GM12878 (cell line): ENCODE data around the gene MBOAT1. TPM values are rescaled to one million over a fixed set of nuclear protein-coding genes. Genes with fewer than 3 reads are reported as not detected.

ENCODE experiments used
- ATAC-seq: fragments of 200-7000 bp; cut with Tn5 transposase; 3 replicates; pipeline ENCODE4 v1.9.1; 2020; ENCODE audit warnings: mild to moderate bottlenecking, moderate library complexity
- BruUV-seq: library from RNA; stranded (reverse); fragments of 400-500 nt; replicated peaks from 2 replicates; lab custom pipeline; 2021; lab: Mats Ljungman, UMichigan
- CTCF ChIA-PET: fragments of 300-600 bp; sonication (Branson Sonifier 250); formaldehyde crosslinking; extraction: SDS; loops from one replicate; lab custom pipeline; 2021; ENCODE audit warnings: inconsistent platforms; lab: Yijun Ruan, JAX
- POLR2A ChIA-PET: fragments of 350-600 bp; formaldehyde crosslinking; extraction: SDS; loops from one replicate; lab custom pipeline; 2021; ENCODE audit warnings: inconsistent platforms; lab: Charles Lee
- RAD21 ChIA-PET: fragments of 300-600 bp; sonication (Branson Sonifier 250); formaldehyde crosslinking; loops from one replicate; lab custom pipeline; 2023; ENCODE audit warnings: antibody characterized with exemption; ENCODE audit not compliant: unreplicated experiment; lab: Charles Lee
- SMC1A ChIA-PET: fragments of 300-600 bp; sonication (Branson Sonifier 250); formaldehyde crosslinking; loops from one replicate; lab custom pipeline; 2023; ENCODE audit not compliant: unreplicated experiment, uncharacterized antibody; lab: Charles Lee
- DNase-seq: peaks from one replicate; pipeline ENCODE4 v3.0.0-alpha.2; 2011; ENCODE audit warnings: low read depth, low spot score
- FAIRE-seq: peaks from 3 replicates; lab custom pipeline; 2011; peaks lifted over from hg19 to GRCh38; lab: Jason Lieb, UNC
- H2AFZ ChIP-seq: 2 replicates; pipeline ENCODE4 v1.6.0; 2011; ENCODE audit warnings: low read depth, low read length, control low read depth; ENCODE audit not compliant: control insufficient read depth
- H3K27ac ChIP-seq: 2 replicates; pipeline ENCODE4 v1.5.1; 2011; ENCODE audit warnings: control low read depth; ENCODE audit not compliant: control insufficient read depth, insufficient read depth
- H3K27me3 ChIP-seq, 2 experiments: replicated peaks in 1 of 2; 2 replicates each; pipeline versions ENCODE4 v1.6.0 to v1.6.1; 2011; ENCODE audit warnings: low read length in 1 of 2; ENCODE audit not compliant: control insufficient read depth in 2 of 2, insufficient read depth in 2 of 2
- H3K36me3 ChIP-seq, 2 experiments: 2 replicates each; pipeline ENCODE4 v1.5.1; 2011; ENCODE audit warnings: low read length in 1 of 2; ENCODE audit not compliant: control insufficient read depth in 2 of 2, insufficient read depth in 2 of 2
- H3K4me1 ChIP-seq: 2 replicates; pipeline ENCODE4 v1.6.1; 2011; ENCODE audit warnings: mild to moderate bottlenecking, low read length, moderate library complexity, mixed read lengths; ENCODE audit not compliant: control insufficient read depth, insufficient read depth
- H3K4me2 ChIP-seq: 2 replicates; pipeline ENCODE4 v1.6.0; 2011; ENCODE audit warnings: control low read depth; ENCODE audit not compliant: control insufficient read depth, insufficient read depth
- H3K4me3 ChIP-seq: fragments of 200-600 bp; sonication (generic); 2 replicates; pipeline ENCODE4 v1.5.1; 2016
- H3K79me2 ChIP-seq: 2 replicates; pipeline ENCODE4 v1.6.0; 2011; ENCODE audit warnings: low read length; ENCODE audit not compliant: control insufficient read depth, insufficient read depth
- H3K9ac ChIP-seq: 2 replicates; pipeline ENCODE4 v1.8.0; 2011; ENCODE audit warnings: low read length, control low read depth, mixed read lengths; ENCODE audit not compliant: control insufficient read depth, insufficient read depth
- H3K9me3 ChIP-seq: replicated peaks from 3 replicates; pipeline ENCODE4 v1.5.1; 2011; ENCODE audit warnings: mild to moderate bottlenecking, low read length; ENCODE audit not compliant: control insufficient read depth, insufficient read depth
- H4K20me1 ChIP-seq: 2 replicates; pipeline ENCODE4 v1.6.0; 2011; ENCODE audit not compliant: control insufficient read depth, insufficient read depth
- CBFB ChIP-seq: IDR thresholded peaks from 2 replicates; pipeline ENCODE4 v1.6.1; 2016; ENCODE audit warnings: antibody characterized with exemption, low read depth
- EED ChIP-seq: sonication (generic); IDR thresholded peaks from 2 replicates; pipeline ENCODE4 v1.6.1; 2016; ENCODE audit warnings: antibody characterized with exemption, low read depth
- JUNB ChIP-seq: IDR thresholded peaks from 2 replicates; pipeline ENCODE4 v1.6.1; 2016; ENCODE audit warnings: antibody characterized with exemption, mild to moderate bottlenecking
- KAT2A ChIP-seq: conservative IDR thresholded peaks from 2 replicates; pipeline ENCODE4 v1.6.1; 2011; ENCODE audit warnings: low read depth, low read length; ENCODE audit not compliant: control insufficient read depth
- KDM1A ChIP-seq: fragments of 200-600 bp; sonication (generic); IDR thresholded peaks from 2 replicates; pipeline ENCODE4 v1.6.1; 2016; ENCODE audit warnings: borderline replicate concordance
- MTA2 ChIP-seq: fragments of 450-650 bp; IDR thresholded peaks from 2 replicates; pipeline ENCODE4 v1.6.1; 2016; ENCODE audit warnings: low read depth, mild to moderate bottlenecking, moderate library complexity
- RUNX3 ChIP-seq: IDR thresholded peaks from 2 replicates; pipeline ENCODE4 v1.6.1; 2012; ENCODE audit warnings: low read length, inconsistent platforms
- TAF1 ChIP-seq: IDR thresholded peaks from 2 replicates; pipeline ENCODE4 v1.6.1; 2011; ENCODE audit warnings: mild to moderate bottlenecking, low read depth, low read length, borderline replicate concordance
- TCF3 ChIP-seq: IDR thresholded peaks from 2 replicates; pipeline ENCODE4 v1.6.1; 2012; ENCODE audit warnings: low read depth, mild to moderate bottlenecking, low read length, borderline replicate concordance; ENCODE audit not compliant: insufficient read depth
- WRNIP1 ChIP-seq: IDR thresholded peaks from 2 replicates; pipeline ENCODE4 v1.6.1; 2011; ENCODE audit warnings: low read depth, low read length, improper control_type of control experiment, borderline replicate concordance
- YY1 ChIP-seq: IDR thresholded peaks from 2 replicates; pipeline ENCODE4 v1.6.1; 2011; ENCODE audit warnings: low read depth, mild to moderate bottlenecking, low read length
- ZBTB40 ChIP-seq: fragments of 450-650 bp; IDR thresholded peaks from 2 replicates; pipeline ENCODE4 v1.6.1; 2016; ENCODE audit warnings: mild to moderate bottlenecking, moderate library complexity, borderline replicate concordance
- ZNF274 ChIP-seq: IDR thresholded peaks from one replicate; pipeline ENCODE4 v1.8.0; 2011; ENCODE audit not compliant: insufficient read length, insufficient read depth
- ZZZ3 ChIP-seq: IDR thresholded peaks from 2 replicates; pipeline ENCODE4 v1.6.1; 2011; ENCODE audit warnings: low read depth; ENCODE audit not compliant: control insufficient read depth, insufficient read length
- WGBS: methylation state at CpG from one replicate; pipeline ENCODE4 v1.1.6; 2016; ENCODE audit warnings: low lambda C conversion rate; ENCODE audit not compliant: insufficient replicate concordance, insufficient coverage; ENCODE audit errors: missing lambda C conversion rate; 5-methylcytosine and 5-hydroxymethylcytosine counted together
- in situ Hi-C: fragments of 300-500 bp; cut with MboI; formaldehyde crosslinking; loops from 9 replicates; pipeline ENCODE4 v1.14.3; 2018; ENCODE audit warnings: mixed read lengths
- intact Hi-C: fragments of 100-400 bp; cut with micrococcal nuclease; formaldehyde crosslinking; loops from one replicate; pipeline ENCODE4 v1.14.2; 2022; ENCODE audit not compliant: unreplicated experiment
- polyA plus RNA-seq, 11 experiments: library from polyadenylated mRNA; depleted of rRNA in 4 of 11; unstranded in 6 of 11; stranded (reverse) in 5 of 11; fragments of >200 nt; fragmentation: Nextera tagmentation in 4 of 11; fragmentation: Illumina TruSeq in 1 of 11; extraction: Ambion mirVana in 4 of 11; extraction: Trizol in 1 of 11; gene quantifications; 1 replicate in 1 of 11; 2 replicates in 10 of 11; pipeline versions ENCODE4 v1.2.1 to v1.2.3, GENCODE V29; 2011 to 2016; ENCODE audit warnings: inconsistent platforms in 2 of 11, missing spikeins in 2 of 11, low read depth in 1 of 11
- total RNA-seq, 4 experiments: library from RNA; depleted of rRNA in 3 of 4; stranded (reverse); fragments of >200 nt in 3 of 4; fragmentation: Illumina TruSeq in 1 of 4; extraction: Trizol in 1 of 4; gene quantifications; 2 replicates each; pipeline versions ENCODE4 v1.2.1 to v1.2.3, GENCODE V29; 2013 to 2021
- TF ChIP-seq, protein P1 (sequence below): fragments of 450-650 bp; IDR thresholded peaks from 2 replicates; pipeline ENCODE4 v1.6.1; 2017; ENCODE audit warnings: borderline replicate concordance
- TF ChIP-seq, protein P2 (sequence below): IDR thresholded peaks from 2 replicates; pipeline ENCODE4 v1.6.1; 2011; ENCODE audit warnings: borderline replicate concordance, low read depth, mild to moderate bottlenecking, moderate library complexity, low read length; ENCODE audit not compliant: insufficient read depth, poor library complexity, severe bottlenecking

MBOAT1 gene
- total and polyA plus RNA-seq, 10 of the 15 experiments (the other 5 are each of a cell fraction or from before 2014, with no cell fraction given), result 0.39 to 21.0 (median 11.6) TPM

- BruUV-seq, result no TSS peak
- DNase-seq, result no peak
- Histone ChIP-seq H4K20me1 (no peaks in the 10 kb centered on the region), H3K27me3 (no peaks in the 10 kb centered on the region), H3K79me2 (no peaks in the 10 kb centered on the region), H3K4me2 (no peak overlapping the region), H3K27ac (no peak overlapping the region), H3K4me3 (no peak overlapping the region), H3K4me1 (no peaks in the 10 kb centered on the region), H3K9ac (no peak overlapping the region), H2AFZ (no peak overlapping the region), H3K9me3 (no peaks in the 10 kb centered on the region), H3K36me3 (no peaks in the 10 kb centered on the region)
- POLR2A ChIA-PET, result interaction anchor here (1.4 kb wide), 1 partner anchor 50 kb away, joined by 3 read pairs; no protein-coding TSS in a partner anchor
- ATAC-seq, result no peak
- in situ Hi-C loops, result no loop called here
- CTCF ChIA-PET, result no interaction called here
- 49% methylated on average over 12 of the region's 12 CpGs for WGBS
- intact Hi-C loops, result no loop called here
- SMC1A ChIA-PET, result interaction anchor here (0.7 kb wide), 1 partner anchor 40 kb away, joined by 3 read pairs; no protein-coding TSS in a partner anchor
- TF ChIP-seq ZNF274 (no peak), ZBTB40 (no peak), MTA2 (no peak), TCF3 (no peak), YY1 (no peak), KAT2A (no peak), ZZZ3 (no peak), WRNIP1 (no peak), KDM1A (no peak), EED (no peak), RUNX3 (no peak), JUNB (no peak), CBFB (no peak), TAF1 (no peak)
- TF ChIP-seq, protein P1, sequence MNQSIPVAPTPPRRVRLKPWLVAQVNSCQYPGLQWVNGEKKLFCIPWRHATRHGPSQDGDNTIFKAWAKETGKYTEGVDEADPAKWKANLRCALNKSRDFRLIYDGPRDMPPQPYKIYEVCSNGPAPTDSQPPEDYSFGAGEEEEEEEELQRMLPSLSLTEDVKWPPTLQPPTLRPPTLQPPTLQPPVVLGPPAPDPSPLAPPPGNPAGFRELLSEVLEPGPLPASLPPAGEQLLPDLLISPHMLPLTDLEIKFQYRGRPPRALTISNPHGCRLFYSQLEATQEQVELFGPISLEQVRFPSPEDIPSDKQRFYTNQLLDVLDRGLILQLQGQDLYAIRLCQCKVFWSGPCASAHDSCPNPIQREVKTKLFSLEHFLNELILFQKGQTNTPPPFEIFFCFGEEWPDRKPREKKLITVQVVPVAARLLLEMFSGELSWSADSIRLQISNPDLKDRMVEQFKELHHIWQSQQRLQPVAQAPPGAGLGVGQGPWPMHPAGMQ, result no peak
- TF ChIP-seq, protein P2, sequence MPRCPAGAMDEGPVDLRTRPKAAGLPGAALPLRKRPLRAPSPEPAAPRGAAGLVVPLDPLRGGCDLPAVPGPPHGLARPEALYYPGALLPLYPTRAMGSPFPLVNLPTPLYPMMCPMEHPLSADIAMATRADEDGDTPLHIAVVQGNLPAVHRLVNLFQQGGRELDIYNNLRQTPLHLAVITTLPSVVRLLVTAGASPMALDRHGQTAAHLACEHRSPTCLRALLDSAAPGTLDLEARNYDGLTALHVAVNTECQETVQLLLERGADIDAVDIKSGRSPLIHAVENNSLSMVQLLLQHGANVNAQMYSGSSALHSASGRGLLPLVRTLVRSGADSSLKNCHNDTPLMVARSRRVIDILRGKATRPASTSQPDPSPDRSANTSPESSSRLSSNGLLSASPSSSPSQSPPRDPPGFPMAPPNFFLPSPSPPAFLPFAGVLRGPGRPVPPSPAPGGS, result no peak
- RAD21 ChIA-PET, result no interaction called here
- FAIRE-seq, result no peak
Observed at GRCh38 chr6:20069021-20069522, 143.2 kb downstream of the MBOAT1 start.
